Measurements from ENCODE around the gene TBX15. TPM values are rescaled to one million over a fixed set of nuclear protein-coding genes. Genes with fewer than 3 reads are reported as not detected.

The TBX15 gene
- total RNA-seq, 1 donor from 2014 or later, result not detected

Other genes with a start within 250 kb of the TBX15 start
- 10.0 and 11.8 TPM in 2 replicates for gene WARS2, start 152.3 kb upstream of the TBX15 start, total RNA-seq